ENCODE data around the gene GGT1. TPM values are rescaled to one million over a fixed set of nuclear protein-coding genes. Genes with fewer than 3 reads are reported as not detected.

The GGT1 gene
- 0.97 and 1.7 TPM in 2 replicates for total RNA-seq

GRCh38 chr22:24602847-24603769, at the start of gene GGT1:
TSS of gene GGT1 (plus strand) at chr22:24603193. CDS start at chr22:24611082, 7,889 bp downstream.

GRCh38 chr22:24554313-24555164, 48.5 kb upstream of the GGT1 start, which contains the start of gene GUCD1:
TSS of gene GUCD1 (minus strand) at chr22:24555138. CDS start at chr22:24554991, 147 bp downstream.

DNA sequence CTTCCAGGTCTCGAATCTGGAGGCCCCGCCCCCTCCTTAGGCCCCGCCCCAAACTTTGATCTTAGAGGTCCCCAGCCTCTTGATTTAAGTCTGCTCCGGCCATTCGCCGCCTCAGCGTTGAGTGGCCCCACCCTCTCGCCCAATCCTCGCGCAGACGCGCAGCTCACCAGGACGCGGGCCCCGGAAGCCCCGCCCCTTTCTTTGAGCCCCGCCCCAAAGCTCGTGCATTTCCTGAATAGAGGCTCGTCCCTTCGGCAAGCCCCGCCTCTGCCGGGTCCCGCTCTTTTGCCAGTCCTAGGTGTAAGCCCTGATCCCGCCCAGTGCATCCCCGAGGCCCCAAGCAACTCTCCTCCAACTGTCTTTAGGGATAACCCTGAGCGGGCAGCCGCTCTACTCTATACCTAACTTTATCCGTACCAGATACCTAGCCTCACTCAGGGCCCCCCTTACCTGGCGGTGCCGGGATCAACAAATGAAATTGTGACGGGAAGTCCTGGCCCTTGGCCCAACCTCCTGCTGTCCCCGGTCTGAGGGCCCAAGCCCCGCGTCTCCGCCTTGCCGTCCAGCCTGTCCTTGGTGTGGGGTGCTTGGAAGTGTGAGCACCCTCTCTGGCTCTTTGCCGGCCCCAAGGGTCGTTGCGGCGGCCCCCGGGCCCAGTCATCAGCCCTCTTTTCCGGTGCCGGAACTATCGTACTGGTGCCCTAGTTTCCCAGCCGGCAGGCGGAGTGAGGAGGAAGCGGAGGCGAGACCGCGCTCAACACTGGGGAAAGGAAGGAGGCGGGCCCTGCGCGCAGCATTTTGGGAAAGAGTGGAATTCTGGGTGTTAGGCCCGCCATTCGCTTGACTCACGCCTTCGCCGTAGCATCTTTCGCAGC, 47.6 kb upstream of the GGT1 start, which contains the start of gene SNRPD3:
SNRPD3 (plus strand) TSS at position 835 of the 875 bp plus-strand sequence. CDS start 1,676 bp downstream, outside the sequence.

DNA sequence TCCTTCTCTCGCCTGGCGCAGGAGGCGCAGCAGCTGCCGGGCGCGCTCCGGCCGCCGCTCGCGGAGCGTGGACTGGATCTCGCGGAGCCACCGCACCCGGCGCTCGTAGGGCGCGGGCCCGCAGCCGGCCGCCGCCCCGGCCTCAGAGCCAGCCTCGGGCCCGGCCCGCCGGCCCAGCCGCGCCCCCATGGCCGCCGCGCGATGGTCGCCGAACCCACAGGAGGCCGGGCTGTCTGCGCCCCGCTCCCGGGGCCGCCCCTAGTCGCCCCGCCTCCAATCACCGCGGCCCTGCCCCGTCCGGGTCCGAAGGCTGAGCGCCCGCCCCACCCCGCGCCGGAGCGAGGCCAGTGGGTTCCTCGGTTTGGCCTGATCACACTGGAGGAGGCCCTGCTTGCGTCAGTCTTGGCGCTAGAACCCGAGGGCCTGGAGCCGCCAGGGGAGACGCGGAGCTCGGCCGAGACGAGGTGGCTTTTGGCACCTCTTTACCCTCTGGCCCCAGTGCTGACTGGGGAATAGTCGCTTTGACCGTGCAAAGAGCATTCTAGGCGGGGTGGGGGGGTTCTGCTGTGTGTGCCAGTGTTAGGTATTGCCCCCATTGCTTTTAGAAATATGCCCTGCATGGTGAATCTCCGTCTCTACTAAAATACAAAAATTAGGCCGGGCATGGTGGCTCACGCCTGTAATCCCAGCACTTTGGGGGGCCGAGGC, 10.0 kb upstream of the GGT1 start, which contains the start of gene LRRC75B:
LRRC75B (minus strand) TSS at position 223 of the 708 bp plus-strand sequence; CDS start at position 189, 34 bp downstream.

Other genes with a start within 250 kb of the GGT1 start
- 13.4 and 14.2 TPM in 2 replicates for gene ADORA2A, start 175.6 kb upstream of the GGT1 start, total RNA-seq
- under 0.01 TPM in 1 of 2 replicates, not detected in the other for gene UPB1, start 107.9 kb upstream of the GGT1 start, total RNA-seq
- 174 and 179 TPM in 2 replicates for gene GUCD1, start 48.1 kb upstream of the GGT1 start, total RNA-seq
- 146 and 209 TPM in 2 replicates for gene SNRPD3, start 47.2 kb upstream of the GGT1 start, total RNA-seq
- 1.3 and 3.3 TPM in 2 replicates for gene LRRC75B, start 10.1 kb upstream of the GGT1 start, total RNA-seq
- not detected in 2 replicates for gene PIWIL3, start 171.5 kb downstream of the GGT1 start, total RNA-seq
- gene SGSM1, start 203.0 kb downstream of the GGT1 start, total RNA-seq, result 0.16 and 0.88 TPM in 2 replicates